MCF 10A (cell line): ENCODE measurements around the gene SIGLEC9. TPM values are rescaled to one million over a fixed set of nuclear protein-coding genes. Genes with fewer than 3 reads are reported as not detected.

Experiments
- BruUV-seq: library from RNA; stranded (reverse); fragments of 400-500 nt; replicated peaks from 2 replicates; lab custom pipeline; 2021; lab: Mats Ljungman, UMichigan
- CTCF ChIA-PET: fragments of 300-600 bp; sonication (Branson Sonifier 250); formaldehyde crosslinking; extraction: SDS; loops from one replicate; lab custom pipeline; 2021; ENCODE audit warnings: antibody characterized with exemption, inconsistent platforms; lab: Yijun Ruan, JAX
- POLR2A ChIA-PET: fragments of 300-600, 350-650 bp; sonication (Branson Sonifier 250); formaldehyde crosslinking; extraction: SDS; loops from one replicate; lab custom pipeline; 2020; ENCODE audit warnings: antibody characterized with exemption, inconsistent platforms; lab: Yijun Ruan, JAX
- DNase-seq: peaks from one replicate; pipeline ENCODE4 v3.0.0-alpha.2; 2018; ENCODE audit not compliant: unreplicated experiment
- H3K27ac Mint-ChIP-seq: one replicate; pipeline ENCODE4 v1.8.0; 2022; ENCODE audit warnings: mild to moderate bottlenecking, low read depth, mixed read lengths; ENCODE audit not compliant: unreplicated experiment
- H3K27me3 Mint-ChIP-seq: one replicate; pipeline ENCODE4 v1.8.0; 2022; ENCODE audit warnings: mixed read lengths; ENCODE audit not compliant: insufficient read depth, unreplicated experiment
- H3K36me3 Mint-ChIP-seq: one replicate; pipeline ENCODE4 v1.8.0; 2022; ENCODE audit warnings: mild to moderate bottlenecking, moderate library complexity, mixed read lengths; ENCODE audit not compliant: insufficient read depth, unreplicated experiment
- H3K4me1 Mint-ChIP-seq: one replicate; pipeline ENCODE4 v1.8.0; 2022; ENCODE audit warnings: mixed read lengths; ENCODE audit not compliant: insufficient read depth, unreplicated experiment
- H3K4me3 Mint-ChIP-seq: one replicate; pipeline ENCODE4 v1.8.0; 2022; ENCODE audit warnings: mild to moderate bottlenecking, moderate library complexity, mixed read lengths; ENCODE audit not compliant: unreplicated experiment
- H3K9me3 Mint-ChIP-seq: one replicate; pipeline ENCODE4 v1.8.0; 2022; ENCODE audit warnings: mixed read lengths; ENCODE audit not compliant: unreplicated experiment
- CTCF ChIP-seq: fragments of 200-600 bp; IDR thresholded peaks from one replicate; pipeline ENCODE4 v1.8.0; 2022; ENCODE audit warnings: antibody characterized with exemption, mild to moderate bottlenecking; ENCODE audit not compliant: unreplicated experiment
- intact Hi-C: fragments of 100-400 bp; cut with micrococcal nuclease; formaldehyde crosslinking; loops from 2 replicates; pipeline ENCODE4 v1.14.1; 2022
- total RNA-seq: library from RNA; stranded (reverse); gene quantifications from 2 replicates; pipeline ENCODE4 v1.2.3, GENCODE V29; 2022

Gene SIGLEC9
- total RNA-seq, 1 experiment from 2014 or later, result not detected

DNA sequence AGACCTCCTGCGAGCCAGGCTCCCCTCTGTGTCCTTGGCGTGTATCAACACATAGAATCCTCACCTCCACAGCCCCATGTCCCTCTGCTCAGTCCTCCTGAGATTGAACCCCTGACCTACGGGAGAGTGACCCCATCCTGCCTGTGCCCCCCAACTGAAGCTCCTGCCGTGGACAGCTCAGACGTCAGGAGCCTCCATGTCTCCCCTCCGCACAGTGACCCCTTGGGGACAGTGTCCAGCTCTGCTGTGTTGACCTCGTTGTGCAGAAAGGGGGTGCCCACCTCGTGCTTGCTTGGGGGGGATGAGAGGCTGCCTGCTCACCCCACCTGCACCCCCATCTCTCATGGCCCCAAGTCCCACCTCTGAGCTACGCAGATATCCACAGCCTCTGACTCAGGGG, 490 bp upstream of the SIGLEC9 start:
- TF ChIP-seq CTCF, result no peak
- intact Hi-C loops, result no loop called here
- no peaks in the 10 kb centered on the region for H3K27me3 Mint-ChIP-seq
- no peaks in the 10 kb centered on the region for H3K4me1 Mint-ChIP-seq
- ChIA-PET CTCF (no interaction called here), POLR2A (no interaction called here)
- peaks cover 21% of the 10 kb centered on the region for H3K9me3 Mint-ChIP-seq
- no peak overlapping the region for H3K27ac Mint-ChIP-seq
- no TSS peak for BruUV-seq
- H3K4me3 Mint-ChIP-seq, result no peak overlapping the region
- no peaks in the 10 kb centered on the region for H3K36me3 Mint-ChIP-seq
- no peak for DNase-seq

- intact Hi-C loops, result no loop called here
- Mint-ChIP-seq H3K27me3 (no peaks in the 10 kb centered on the region), H3K27ac (no peak overlapping the region), H3K4me1 (no peaks in the 10 kb centered on the region), H3K9me3 (peaks cover 21% of the 10 kb centered on the region), H3K36me3 (no peaks in the 10 kb centered on the region), H3K4me3 (no peak overlapping the region)
- ChIA-PET CTCF (no interaction called here), POLR2A (no interaction called here)
- no TSS peak for BruUV-seq
- no peak for TF ChIP-seq CTCF
- DNase-seq, result no peak
These were observed 842 bp downstream of the SIGLEC9 start for GRCh38 chr19:51125421-51126075.

DNA sequence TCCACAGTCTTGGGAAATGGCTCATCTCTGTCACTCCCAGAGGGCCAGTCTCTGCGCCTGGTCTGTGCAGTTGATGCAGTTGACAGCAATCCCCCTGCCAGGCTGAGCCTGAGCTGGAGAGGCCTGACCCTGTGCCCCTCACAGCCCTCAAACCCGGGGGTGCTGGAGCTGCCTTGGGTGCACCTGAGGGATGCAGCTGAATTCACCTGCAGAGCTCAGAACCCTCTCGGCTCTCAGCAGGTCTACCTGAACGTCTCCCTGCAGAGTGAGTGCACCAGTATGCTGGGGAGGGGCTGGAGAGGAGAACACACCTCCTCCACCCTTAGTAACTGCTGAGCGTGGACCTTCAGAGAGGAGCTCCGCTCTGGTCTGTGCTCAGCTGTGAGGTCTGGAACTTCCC, 2.3 kb downstream of the SIGLEC9 start:
- POLR2A ChIA-PET, result no interaction called here
- intact Hi-C loops, result no loop called here
- Mint-ChIP-seq H3K27ac (no peak overlapping the region), H3K4me3 (no peak overlapping the region), H3K27me3 (no peaks in the 10 kb centered on the region), H3K4me1 (no peaks in the 10 kb centered on the region), H3K9me3 (peaks cover 10% of the 10 kb centered on the region), H3K36me3 (no peaks in the 10 kb centered on the region)
- DNase-seq, result no peak
- TF ChIP-seq CTCF, result no peak
- CTCF ChIA-PET, result no interaction called here
- no TSS peak for BruUV-seq

DNA sequence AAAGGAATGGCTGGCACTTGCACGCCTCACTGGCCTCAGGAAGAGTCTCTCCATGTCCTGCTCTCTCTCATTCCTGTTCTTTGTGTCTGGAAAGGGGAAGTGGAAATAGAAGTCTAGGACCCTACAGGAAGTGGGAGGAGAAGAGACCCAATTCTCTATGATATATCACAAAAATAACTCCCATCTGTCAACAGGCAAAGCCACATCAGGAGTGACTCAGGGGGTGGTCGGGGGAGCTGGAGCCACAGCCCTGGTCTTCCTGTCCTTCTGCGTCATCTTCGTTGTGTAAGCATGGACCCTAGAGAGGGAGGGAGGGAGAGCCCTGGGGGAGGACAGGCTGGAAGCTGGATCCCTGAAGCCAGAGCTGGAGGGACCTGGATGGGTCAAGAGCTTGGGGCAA, 3.0 kb downstream of the SIGLEC9 start:
- H3K9me3 Mint-ChIP-seq, result peaks cover 7% of the 10 kb centered on the region
- no peak for DNase-seq
- no peak for TF ChIP-seq CTCF
- no peaks in the 10 kb centered on the region for H3K27me3 Mint-ChIP-seq
- intact Hi-C loops, result no loop called here
- H3K4me1 Mint-ChIP-seq, result no peaks in the 10 kb centered on the region
- H3K36me3 Mint-ChIP-seq, result no peaks in the 10 kb centered on the region
- BruUV-seq, result no TSS peak
- H3K4me3 Mint-ChIP-seq, result no peak overlapping the region
- CTCF ChIA-PET, result no interaction called here
- POLR2A ChIA-PET, result no interaction called here
- no peak overlapping the region for H3K27ac Mint-ChIP-seq
